GM12892 (cell line): ENCODE data around the gene PREP.

ENCODE experiments used
- DNase-seq: peaks from one replicate; pipeline ENCODE4 v3.0.0; 2011; ENCODE audit not compliant: insufficient read length
- FAIRE-seq: peaks from 2 replicates; lab custom pipeline; 2011; peaks lifted over from hg19 to GRCh38; lab: Jason Lieb, UNC
- POLR2A ChIP-seq: IDR thresholded peaks from 2 replicates; pipeline ENCODE4 v1.6.1; 2011; ENCODE audit warnings: low read depth, low read length, control low read depth
- POLR2AphosphoS5 ChIP-seq: IDR thresholded peaks from 2 replicates; pipeline ENCODE4 v1.6.1; 2011; ENCODE audit warnings: low read depth, low read length, control low read depth
- TAF1 ChIP-seq: IDR thresholded peaks from 2 replicates; pipeline ENCODE4 v1.6.1; 2011; ENCODE audit warnings: low read depth, mild to moderate bottlenecking, control low read depth, low read length, borderline replicate concordance

PREP gene

DNA sequence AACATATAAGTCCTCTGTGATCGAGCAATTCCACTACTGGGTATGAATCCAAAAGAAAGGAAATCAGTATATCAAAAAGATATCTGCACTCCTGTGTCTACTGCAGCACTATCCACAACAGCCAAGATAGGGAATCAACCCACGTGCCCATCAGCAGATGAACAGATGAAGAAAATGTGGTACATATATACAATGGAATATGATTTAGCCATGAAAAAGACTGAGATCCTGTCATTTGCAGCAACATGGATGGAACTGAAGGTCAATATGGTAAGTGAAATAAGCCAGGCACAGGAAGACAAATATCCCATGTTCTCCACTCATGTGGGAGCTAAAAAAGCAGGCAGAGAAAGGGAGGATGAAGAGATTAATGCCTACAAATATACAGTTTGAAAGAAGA, 127.3 kb downstream of the PREP start:
- TF ChIP-seq POLR2AphosphoS5: no peak
- TF ChIP-seq POLR2A: no peak
- no peak for TF ChIP-seq TAF1
- DNase-seq: no peak
- FAIRE-seq: no peak

DNA sequence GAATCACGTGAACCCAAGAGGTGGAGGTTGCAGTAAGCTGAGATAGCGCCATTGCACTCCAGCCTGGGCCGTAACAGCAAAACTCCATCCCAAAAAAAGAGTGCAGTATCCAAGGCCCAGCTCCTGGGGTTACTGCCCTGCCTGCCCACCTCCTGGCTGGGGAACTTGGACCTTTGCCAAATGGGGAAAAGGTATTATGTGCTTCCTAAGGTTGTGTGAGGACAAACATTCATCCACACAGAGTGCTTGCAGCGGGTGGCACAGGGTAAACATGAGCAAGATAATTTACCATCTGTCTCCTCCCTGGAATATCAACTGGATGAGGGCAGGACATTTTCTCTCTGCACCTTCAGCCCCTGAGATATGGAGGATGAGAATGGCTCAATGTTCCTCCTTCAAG, 128.2 kb downstream of the PREP start:
- TF ChIP-seq POLR2A: no peak
- no peak for TF ChIP-seq POLR2AphosphoS5
- no peak for DNase-seq
- FAIRE-seq: no peak

GRCh38 chr6:105273589-105273988, 129.3 kb downstream of the PREP start:
- DNase-seq: no peak
- no peak for FAIRE-seq
- no peak for TF ChIP-seq POLR2A
- TF ChIP-seq TAF1: no peak
- TF ChIP-seq POLR2AphosphoS5: no peak

DNA sequence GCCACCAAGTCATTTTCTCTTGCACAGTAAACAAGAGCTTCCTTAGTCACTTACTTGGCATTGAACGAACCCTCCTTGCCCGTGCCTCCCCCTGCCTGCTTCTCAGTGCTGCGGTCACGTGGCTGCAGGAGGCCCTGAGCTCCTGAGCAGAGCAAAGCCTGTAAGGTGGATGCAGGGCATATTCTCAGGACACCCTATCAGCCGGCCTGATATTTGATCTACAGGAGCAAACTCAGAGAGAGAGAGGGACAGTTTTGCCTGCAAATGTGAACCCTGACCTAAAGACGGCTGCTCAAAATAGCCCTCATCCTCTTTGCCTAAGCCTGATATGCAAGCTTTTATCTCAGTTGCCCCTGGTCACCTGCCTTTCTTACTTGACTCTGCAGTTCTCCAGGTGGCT, 130.1 kb downstream of the PREP start:
- DNase-seq: no peak
- no peak for TF ChIP-seq TAF1
- TF ChIP-seq POLR2AphosphoS5: no peak
- no peak for TF ChIP-seq POLR2A
- no peak for FAIRE-seq

- no peak for TF ChIP-seq TAF1
- no peak for TF ChIP-seq POLR2A
- TF ChIP-seq POLR2AphosphoS5: no peak
- no peak for DNase-seq
- no peak for FAIRE-seq
Measured at GRCh38 chr6:105270511-105270910, 132.4 kb downstream of the PREP start.

DNA sequence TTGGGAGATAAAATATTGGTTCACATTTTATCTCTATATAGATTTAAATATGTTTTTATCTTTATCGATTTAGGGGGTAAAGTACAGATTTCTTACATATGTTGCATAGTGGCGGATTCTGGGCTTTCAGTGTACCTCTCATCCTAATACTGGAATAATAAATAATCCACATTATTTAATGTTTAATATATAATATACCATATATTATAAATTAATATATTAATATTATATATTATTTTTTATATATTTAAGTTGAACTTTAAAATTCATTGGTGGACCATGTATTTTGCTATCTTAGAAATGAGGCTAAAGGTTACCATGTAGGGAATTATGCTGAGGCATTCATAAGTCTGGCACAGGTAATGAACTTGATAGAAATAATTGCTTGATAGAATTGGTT, 133.5 kb downstream of the PREP start:
- TF ChIP-seq POLR2AphosphoS5: no peak
- TF ChIP-seq TAF1: no peak
- no peak for TF ChIP-seq POLR2A
- DNase-seq: no peak
- no peak for FAIRE-seq

GRCh38 chr6:105263685-105264610, 138.9 kb downstream of the PREP start:
- DNase-seq (no peak), FAIRE-seq (no peak)
- TF ChIP-seq POLR2AphosphoS5 (no peak), TAF1 (no peak), POLR2A (no peak)

DNA sequence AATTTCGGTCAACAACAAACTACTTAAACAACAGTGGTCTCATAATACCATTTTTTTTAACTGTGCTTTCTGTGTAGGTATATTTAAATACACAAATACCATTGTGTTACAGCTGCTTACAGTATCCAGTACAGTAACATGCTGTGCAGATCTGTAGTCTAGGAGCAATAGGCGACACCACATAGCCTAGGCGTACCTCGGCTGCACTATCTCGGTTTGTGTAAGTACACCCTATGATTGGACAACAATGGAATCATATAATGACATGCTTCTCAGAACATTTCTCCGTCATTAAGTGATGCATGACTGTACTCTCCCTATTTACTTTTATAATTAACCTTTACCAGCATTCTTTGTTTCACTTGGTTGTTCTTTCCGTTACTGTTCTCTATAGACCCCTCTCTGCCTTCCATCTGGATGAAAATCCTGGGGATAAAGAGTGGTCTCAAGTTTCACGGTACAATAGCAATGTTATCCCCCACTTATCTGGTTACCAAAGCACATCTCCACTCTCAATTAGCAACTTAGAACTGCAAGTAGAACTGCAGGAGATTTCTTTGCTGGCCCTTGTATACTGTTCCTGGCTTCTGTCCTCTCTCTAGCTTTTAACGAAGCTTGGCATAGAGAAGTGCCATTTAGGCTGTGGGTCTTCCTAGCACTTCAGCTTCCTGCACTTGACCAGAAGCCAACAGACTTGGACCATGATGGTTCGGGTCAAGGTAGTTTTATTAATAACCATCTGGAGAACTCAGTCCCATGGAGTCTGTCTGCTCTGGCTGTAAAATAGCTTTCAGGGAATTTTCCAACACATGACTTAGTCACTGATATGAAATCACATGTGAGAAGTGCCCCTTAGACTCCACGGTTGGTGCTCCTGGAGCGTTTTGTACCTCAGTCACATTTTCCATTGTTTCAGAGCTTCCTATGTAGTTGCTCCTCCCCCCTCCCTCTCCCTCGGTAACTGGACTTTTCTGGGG, 142.7 kb downstream of the PREP start:
- DNase-seq (no peak), FAIRE-seq (no peak)
- TF ChIP-seq TAF1 (no peak), POLR2AphosphoS5 (no peak), POLR2A (no peak)

- FAIRE-seq (no peak), DNase-seq (no peak)
- TF ChIP-seq POLR2A (no peak), TAF1 (no peak), POLR2AphosphoS5 (no peak)
Measured at GRCh38 chr6:105258816-105259215, 144.1 kb downstream of the PREP start.

DNA sequence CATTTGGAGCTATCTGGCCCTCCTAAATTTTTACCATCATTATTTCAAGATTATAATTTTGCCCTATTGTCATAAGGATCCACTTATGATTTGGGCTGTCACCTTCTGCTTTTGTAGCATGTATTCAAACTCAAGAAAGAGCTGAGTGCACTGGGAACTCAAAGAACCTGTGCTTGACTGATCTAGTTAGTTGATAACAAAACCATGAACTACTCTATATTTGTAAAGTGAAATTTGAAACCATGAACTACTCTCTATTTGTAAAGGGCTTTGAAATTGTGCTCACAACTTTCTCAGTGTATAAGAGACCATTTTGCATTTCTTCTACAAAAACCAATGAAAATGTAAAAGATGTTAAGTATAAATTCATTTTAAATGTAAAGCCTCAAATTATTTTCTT, 145.5 kb downstream of the PREP start:
- DNase-seq (no peak), FAIRE-seq (no peak)
- TF ChIP-seq POLR2AphosphoS5 (no peak), TAF1 (no peak), POLR2A (no peak)

DNA sequence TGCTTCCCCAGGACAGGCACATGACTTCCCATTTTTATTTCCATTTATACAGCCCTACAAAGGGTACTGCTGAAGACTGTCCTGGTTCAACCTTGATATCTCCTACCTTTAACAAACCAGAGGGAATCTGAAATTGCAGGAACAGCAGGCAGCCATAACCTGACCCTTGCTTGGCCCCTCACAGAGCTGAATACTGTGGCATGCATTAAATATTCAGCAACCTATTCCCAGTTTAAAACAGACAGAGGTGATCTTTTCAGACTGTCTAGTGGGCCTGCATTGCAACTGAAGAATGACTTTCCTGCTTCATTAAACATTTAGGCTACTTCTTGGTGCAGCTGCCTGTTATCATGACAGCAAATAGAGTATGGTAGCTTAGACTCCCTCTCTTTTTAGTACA, 146.3 kb downstream of the PREP start:
- DNase-seq (no peak), FAIRE-seq (no peak)
- TF ChIP-seq TAF1: no peak
- no peak for TF ChIP-seq POLR2A
- TF ChIP-seq POLR2AphosphoS5: no peak

DNA sequence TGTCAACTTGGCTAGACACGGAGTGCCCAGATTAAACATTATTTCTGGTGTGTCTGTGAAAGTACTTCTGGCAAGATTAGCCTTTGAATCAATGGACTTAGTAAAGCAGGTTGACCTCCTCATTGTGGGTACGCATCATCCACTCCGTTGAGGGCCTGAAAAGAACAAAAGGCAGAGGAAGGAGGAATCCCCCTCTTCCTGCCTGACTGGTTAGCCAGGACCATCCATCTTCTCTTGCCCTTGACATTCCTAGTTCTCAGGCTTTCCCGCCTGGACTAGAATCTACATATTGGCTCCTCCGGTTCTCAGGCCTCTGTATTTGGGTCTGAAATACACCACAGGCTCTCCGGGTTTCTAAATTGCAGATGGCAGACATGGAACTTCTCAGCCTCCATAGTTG, 149.1 kb downstream of the PREP start:
- no peak for DNase-seq
- TF ChIP-seq POLR2AphosphoS5 (no peak), POLR2A (no peak), TAF1 (no peak)
- FAIRE-seq: no peak
